Caco-2 (cell line): ENCODE data around the gene PSMG3. TPM values are rescaled to one million over a fixed set of nuclear protein-coding genes. Genes with fewer than 3 reads are reported as not detected.
A peak's percentile ranks its signal among the peaks of the same experiment; 100 is the strongest.

ENCODE experiments used
- BruUV-seq: library from RNA; stranded (reverse); fragments of 400-500 nt; replicated peaks from 2 replicates; lab custom pipeline; 2021; lab: Mats Ljungman, UMichigan
- CTCF ChIA-PET: fragments of 300-600 bp; sonication (Branson Sonifier 250); formaldehyde crosslinking; loops from one replicate; lab custom pipeline; 2022; ENCODE audit warnings: antibody characterized with exemption; lab: Charles Lee
- POLR2A ChIA-PET: fragments of 300-600 bp; sonication (Branson Sonifier 250); formaldehyde crosslinking; loops from one replicate; lab custom pipeline; 2022; ENCODE audit warnings: antibody characterized with exemption; lab: Charles Lee
- DNase-seq, 2 experiments: peaks; one replicate each; pipeline versions ENCODE4 v3.0.0 to v3.0.0-alpha.2; 2020 to 2022
- H3K27me3 ChIP-seq: replicated peaks from 2 replicates; pipeline ENCODE4 v1.6.0; 2011; ENCODE audit warnings: low read length; ENCODE audit not compliant: control insufficient read depth, insufficient read depth
- H3K36me3 ChIP-seq: 2 replicates; pipeline ENCODE4 v1.5.1; 2011; ENCODE audit warnings: low read length; ENCODE audit not compliant: control insufficient read depth, insufficient read depth
- H3K4me1 ChIP-seq: fragments of 250-450 bp; sonication (Bioruptor Pico); 2 replicates; pipeline ENCODE4 v1.5.1; 2020; ENCODE audit warnings: mild to moderate bottlenecking
- H3K4me3 ChIP-seq: 2 replicates; pipeline ENCODE4 v1.5.1; 2011; ENCODE audit warnings: low read depth, mild to moderate bottlenecking, control low read depth, low read length
- H3K9me3 ChIP-seq: fragments of 250-450 bp; sonication (Bioruptor Pico); 2 replicates; pipeline ENCODE4 v1.5.1; 2020; ENCODE audit warnings: mild to moderate bottlenecking, moderate library complexity
- H3K27ac Mint-ChIP-seq: one replicate; pipeline ENCODE4 v1.8.0; 2022; ENCODE audit warnings: mixed read lengths; ENCODE audit not compliant: unreplicated experiment
- H3K27me3 Mint-ChIP-seq: one replicate; pipeline ENCODE4 v1.8.0; 2022; ENCODE audit warnings: mixed read lengths; ENCODE audit not compliant: insufficient read depth, unreplicated experiment
- H3K36me3 Mint-ChIP-seq: one replicate; pipeline ENCODE4 v1.8.0; 2022; ENCODE audit warnings: mild to moderate bottlenecking, mixed read lengths; ENCODE audit not compliant: insufficient read depth, unreplicated experiment
- H3K4me1 Mint-ChIP-seq: one replicate; pipeline ENCODE4 v1.8.0; 2022; ENCODE audit warnings: low read depth, mixed read lengths; ENCODE audit not compliant: unreplicated experiment
- H3K4me3 Mint-ChIP-seq: one replicate; pipeline ENCODE4 v1.8.0; 2022; ENCODE audit warnings: mild to moderate bottlenecking, moderate library complexity, mixed read lengths; ENCODE audit not compliant: unreplicated experiment
- H3K9me3 Mint-ChIP-seq: one replicate; pipeline ENCODE4 v1.8.0; 2022; ENCODE audit warnings: mixed read lengths; ENCODE audit not compliant: unreplicated experiment
- intact Hi-C: fragments of 100-400 bp; cut with micrococcal nuclease; formaldehyde crosslinking; loops from one replicate; pipeline ENCODE4 v1.10.0; 2022; ENCODE audit not compliant: unreplicated experiment
- total RNA-seq: library from RNA; stranded (reverse); gene quantifications from 2 replicates; pipeline ENCODE4 v1.2.3, GENCODE V29; 2022
- TF ChIP-seq, protein P1 (sequence below), 2 experiments: fragments of 200-600 bp in 1 of 2; IDR thresholded peaks; 1 replicate in 1 of 2; 2 replicates in 1 of 2; pipeline versions ENCODE4 v1.5.1 to v1.8.0; 2011 to 2022; ENCODE audit warnings: antibody characterized with exemption in 1 of 2, control low read depth in 1 of 2, inconsistent platforms in 1 of 2, low read depth in 1 of 2, low read length in 1 of 2, mild to moderate bottlenecking in 1 of 2, moderate library complexity in 1 of 2; ENCODE audit not compliant: insufficient read depth in 1 of 2, severe bottlenecking in 1 of 2, unreplicated experiment in 1 of 2

The PSMG3 gene
- total RNA-seq, 1 experiment from 2014 or later, result 35.1 TPM

- H3K27me3 ChIP-seq, result no peaks in the 10 kb centered on the region
- H3K4me3 ChIP-seq, result peak overlapping the region; percentile 57
- H3K9me3 Mint-ChIP-seq, result no peaks in the 10 kb centered on the region
- DNase-seq, result no peak
- intact Hi-C loops, result no loop called here
- peaks cover 24% of the 10 kb centered on the region for H3K4me1 Mint-ChIP-seq
- H3K27ac Mint-ChIP-seq, result peak overlapping the region; percentile 59
- no peaks in the 10 kb centered on the region for H3K27me3 Mint-ChIP-seq
- peak overlapping the region; percentile 78 for H3K4me3 Mint-ChIP-seq
- ChIA-PET CTCF (no interaction called here), POLR2A (interaction anchor here (1.6 kb wide), 1 partner anchor 32 kb away, joined by 3 read pairs; no protein-coding TSS in a partner anchor)
- peaks cover 20% of the 10 kb centered on the region for H3K4me1 ChIP-seq
- H3K36me3 Mint-ChIP-seq, result peaks cover 30% of the 10 kb centered on the region
- no peaks in the 10 kb centered on the region for H3K36me3 ChIP-seq
- TF ChIP-seq, protein P1, sequence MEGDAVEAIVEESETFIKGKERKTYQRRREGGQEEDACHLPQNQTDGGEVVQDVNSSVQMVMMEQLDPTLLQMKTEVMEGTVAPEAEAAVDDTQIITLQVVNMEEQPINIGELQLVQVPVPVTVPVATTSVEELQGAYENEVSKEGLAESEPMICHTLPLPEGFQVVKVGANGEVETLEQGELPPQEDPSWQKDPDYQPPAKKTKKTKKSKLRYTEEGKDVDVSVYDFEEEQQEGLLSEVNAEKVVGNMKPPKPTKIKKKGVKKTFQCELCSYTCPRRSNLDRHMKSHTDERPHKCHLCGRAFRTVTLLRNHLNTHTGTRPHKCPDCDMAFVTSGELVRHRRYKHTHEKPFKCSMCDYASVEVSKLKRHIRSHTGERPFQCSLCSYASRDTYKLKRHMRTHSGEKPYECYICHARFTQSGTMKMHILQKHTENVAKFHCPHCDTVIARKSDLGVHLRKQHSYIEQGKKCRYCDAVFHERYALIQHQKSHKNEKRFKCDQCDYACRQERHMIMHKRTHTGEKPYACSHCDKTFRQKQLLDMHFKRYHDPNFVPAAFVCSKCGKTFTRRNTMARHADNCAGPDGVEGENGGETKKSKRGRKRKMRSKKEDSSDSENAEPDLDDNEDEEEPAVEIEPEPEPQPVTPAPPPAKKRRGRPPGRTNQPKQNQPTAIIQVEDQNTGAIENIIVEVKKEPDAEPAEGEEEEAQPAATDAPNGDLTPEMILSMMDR (IDR thresholded peaks at IDR 0.05; ENCODE audit: insufficient read depth in 1 of 2, low read depth in 1 of 2, low read length in 1 of 2, severe bottlenecking in 1 of 2, unreplicated experiment in 1 of 2), result no peak
- no peaks in the 10 kb centered on the region for H3K9me3 ChIP-seq
- BruUV-seq, result no TSS peak
These were observed 396 bp downstream of the PSMG3 start for GRCh38 chr7:1569440-1569832.

- no peaks in the 10 kb centered on the region for H3K9me3 Mint-ChIP-seq
- intact Hi-C loops, result no loop called here
- no peaks in the 10 kb centered on the region for H3K36me3 ChIP-seq
- no peaks in the 10 kb centered on the region for H3K27me3 Mint-ChIP-seq
- H3K4me3 Mint-ChIP-seq, result peak overlapping the region; percentile 78
- peak overlapping the region; percentile 57 for H3K4me3 ChIP-seq
- peak overlapping the region; percentile 59 for H3K27ac Mint-ChIP-seq
- H3K9me3 ChIP-seq, result no peaks in the 10 kb centered on the region
- DNase-seq, result peak in 1 of 2 experiments; percentile 28
- H3K4me1 Mint-ChIP-seq, result peaks cover 24% of the 10 kb centered on the region
- ChIA-PET POLR2A (no interaction called here), CTCF (no interaction called here)
- no peaks in the 10 kb centered on the region for H3K27me3 ChIP-seq
- TF ChIP-seq, protein P1 (IDR thresholded peaks at IDR 0.05; ENCODE audit: insufficient read depth in 1 of 2, low read depth in 1 of 2, low read length in 1 of 2, severe bottlenecking in 1 of 2, unreplicated experiment in 1 of 2), result no peak
- H3K36me3 Mint-ChIP-seq, result peaks cover 30% of the 10 kb centered on the region
- peaks cover 20% of the 10 kb centered on the region for H3K4me1 ChIP-seq
- BruUV-seq, result TSS peak; percentile 77
These were observed 816 bp downstream of the PSMG3 start for GRCh38 chr7:1569016-1569415.

DNA sequence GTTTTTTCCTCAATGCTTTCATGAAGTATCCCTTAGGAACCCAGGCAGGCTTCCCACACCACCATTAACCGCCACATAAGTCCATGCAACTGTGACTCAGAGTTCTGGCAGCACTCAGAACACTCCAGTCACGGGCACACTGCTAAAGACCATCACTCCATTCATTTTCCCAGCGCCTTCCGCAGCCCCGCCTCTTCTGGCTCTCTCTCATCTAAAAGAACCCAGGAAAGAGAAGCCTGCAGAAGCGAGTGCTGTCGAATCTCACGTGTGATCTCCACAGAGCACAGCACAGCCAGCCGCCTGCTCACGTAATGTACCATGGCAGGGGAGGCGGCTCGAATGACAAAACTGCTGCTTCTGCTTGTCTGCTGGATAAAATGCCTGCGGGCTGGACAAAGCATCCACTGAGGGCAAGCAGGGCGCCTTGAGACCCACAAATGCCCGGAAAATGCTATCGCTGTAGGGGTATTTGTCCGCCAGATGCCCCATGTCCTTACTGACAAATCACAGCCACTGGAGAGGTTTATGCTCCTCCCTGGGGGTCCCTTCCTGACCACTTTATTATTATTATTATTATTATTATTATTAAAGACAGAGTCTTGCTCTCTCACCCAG, 1.8 kb downstream of the PSMG3 start:
- DNase-seq, result peak in 1 of 2 experiments; percentile 31
- H3K4me3 Mint-ChIP-seq, result peak overlapping the region; percentile 78
- H3K27me3 ChIP-seq, result no peaks in the 10 kb centered on the region
- ChIA-PET CTCF (no interaction called here), POLR2A (no interaction called here)
- TF ChIP-seq, protein P1 (IDR thresholded peaks at IDR 0.05; ENCODE audit: insufficient read depth in 1 of 2, low read depth in 1 of 2, low read length in 1 of 2, severe bottlenecking in 1 of 2, unreplicated experiment in 1 of 2), result no peak
- H3K4me1 Mint-ChIP-seq, result peaks cover 24% of the 10 kb centered on the region
- peaks cover 20% of the 10 kb centered on the region for H3K4me1 ChIP-seq
- H3K27me3 Mint-ChIP-seq, result no peaks in the 10 kb centered on the region
- H3K36me3 ChIP-seq, result no peaks in the 10 kb centered on the region
- H3K9me3 Mint-ChIP-seq, result no peaks in the 10 kb centered on the region
- H3K27ac Mint-ChIP-seq, result peak overlapping the region; percentile 59
- H3K4me3 ChIP-seq, result no peak overlapping the region
- intact Hi-C loops, result no loop called here
- BruUV-seq, result no TSS peak
- no peaks in the 10 kb centered on the region for H3K9me3 ChIP-seq
- peaks cover 30% of the 10 kb centered on the region for H3K36me3 Mint-ChIP-seq
